IMR-90 (cell line): ENCODE measurements around the gene DNM3. TPM values are rescaled to one million over a fixed set of nuclear protein-coding genes. Genes with fewer than 3 reads are reported as not detected.
A peak's percentile ranks its signal among the peaks of the same experiment; 100 is the strongest.

Experiments
- ATAC-seq: fragments of 200-7000 bp; cut with Tn5 transposase; 2 replicates; pipeline ENCODE4 v1.9.1; 2020; ENCODE audit warnings: low read depth, mild to moderate bottlenecking, moderate library complexity
- BruUV-seq: library from RNA; stranded (reverse); fragments of 400-500 nt; replicated peaks from 2 replicates; lab custom pipeline; 2021; lab: Mats Ljungman, UMichigan
- CTCF ChIA-PET: fragments of 300-600 bp; formaldehyde crosslinking; extraction: SDS; loops from one replicate; lab custom pipeline; 2021; ENCODE audit warnings: antibody characterized with exemption; lab: Yijun Ruan, JAX
- POLR2A ChIA-PET: fragments of 300-600 bp; sonication (Branson Sonifier 250); formaldehyde crosslinking; loops from one replicate; lab custom pipeline; 2022; ENCODE audit warnings: antibody characterized with exemption; ENCODE audit not compliant: unreplicated experiment; lab: Charles Lee
- DNase-seq: peaks from one replicate; pipeline ENCODE4 v3.0.0; 2013
- H2AFZ ChIP-seq: replicated peaks from 2 replicates; pipeline ENCODE3; 2013; ENCODE audit warnings: low read length, mild to moderate bottlenecking; ENCODE audit not compliant: poor library complexity
- H2AK5ac ChIP-seq: 2 replicates; pipeline ENCODE4 v1.6.1; 2013; ENCODE audit warnings: low read depth, low read length, inconsistent platforms
- H2AK9ac ChIP-seq: replicated peaks from 2 replicates; pipeline ENCODE3; 2013; ENCODE audit warnings: mild to moderate bottlenecking, low read depth, low read length, moderate library complexity; ENCODE audit not compliant: poor library complexity
- H2BK120ac ChIP-seq: 2 replicates; pipeline ENCODE4 v1.6.1; 2013; ENCODE audit warnings: low read depth, low read length, inconsistent platforms
- H2BK15ac ChIP-seq: 3 replicates; pipeline ENCODE4 v1.6.1; 2013; ENCODE audit warnings: low read depth, low read length, inconsistent platforms
- H2BK20ac ChIP-seq: 2 replicates; pipeline ENCODE4 v1.6.1; 2013; ENCODE audit warnings: low read depth, mild to moderate bottlenecking, inconsistent platforms, low read length, moderate library complexity
- H2BK5ac ChIP-seq: 2 replicates; pipeline ENCODE4 v1.6.1; 2013; ENCODE audit warnings: mild to moderate bottlenecking, low read depth, low read length, inconsistent platforms; ENCODE audit not compliant: poor library complexity, severe bottlenecking
- H3K14ac ChIP-seq: replicated peaks from 2 replicates; pipeline ENCODE4 v1.6.1; 2013; ENCODE audit warnings: low read depth, low read length, inconsistent platforms
- H3K18ac ChIP-seq: 2 replicates; pipeline ENCODE4 v1.6.1; 2013; ENCODE audit warnings: low read depth, low read length, control low read depth
- H3K23ac ChIP-seq: 2 replicates; pipeline ENCODE4 v1.6.1; 2013; ENCODE audit warnings: low read depth, low read length, inconsistent platforms
- H3K27ac ChIP-seq: 2 replicates; pipeline ENCODE4 v1.5.1; 2013; ENCODE audit warnings: mild to moderate bottlenecking, control low read depth, low read length; ENCODE audit not compliant: insufficient read depth
- H3K27me3 ChIP-seq: 2 replicates; pipeline ENCODE4 v1.6.1; 2013; ENCODE audit warnings: low read length; ENCODE audit not compliant: control insufficient read depth, insufficient read depth
- H3K36me3 ChIP-seq: 2 replicates; pipeline ENCODE4 v1.6.1; 2013; ENCODE audit warnings: low read length, mixed read lengths; ENCODE audit not compliant: control insufficient read depth, insufficient read depth
- H3K4ac ChIP-seq: 2 replicates; pipeline ENCODE4 v1.6.1; 2013; ENCODE audit warnings: low read depth, low read length, inconsistent platforms
- H3K4me1 ChIP-seq: 2 replicates; pipeline ENCODE4 v1.6.1; 2013; ENCODE audit warnings: low read length, mixed read lengths; ENCODE audit not compliant: control insufficient read depth, insufficient read depth
- H3K4me2 ChIP-seq: 2 replicates; pipeline ENCODE4 v1.6.1; 2013; ENCODE audit warnings: low read depth, mild to moderate bottlenecking, control low read depth, low read length, moderate library complexity
- H3K4me3 ChIP-seq: 2 replicates; pipeline ENCODE4 v1.5.1; 2013; ENCODE audit warnings: low read depth, mild to moderate bottlenecking, control low read depth, low read length, moderate library complexity; ENCODE audit not compliant: insufficient read depth
- H3K56ac ChIP-seq: 2 replicates; pipeline ENCODE4 v1.6.1; 2013; ENCODE audit warnings: low read length, inconsistent platforms; ENCODE audit not compliant: insufficient read depth; ENCODE audit errors: extremely low read depth
- H3K79me1 ChIP-seq, 2 experiments: 2 replicates each; pipeline ENCODE4 v1.6.1; 2013; ENCODE audit warnings: low read length in 2 of 2, inconsistent platforms in 1 of 2, low read depth in 1 of 2
- H3K9ac ChIP-seq: 2 replicates; pipeline ENCODE4 v1.6.1; 2013; ENCODE audit warnings: low read depth, low read length, control low read depth
- H3K9me1 ChIP-seq: 2 replicates; pipeline ENCODE4 v1.6.1; 2013; ENCODE audit warnings: low read length, inconsistent platforms; ENCODE audit not compliant: insufficient read depth
- H3K9me3 ChIP-seq: 2 replicates; pipeline ENCODE4 v1.6.1; 2013; ENCODE audit warnings: low read length; ENCODE audit not compliant: control insufficient read depth, insufficient read depth
- H4K20me1 ChIP-seq: 2 replicates; pipeline ENCODE4 v1.6.1; 2013; ENCODE audit warnings: low read length, inconsistent platforms; ENCODE audit not compliant: insufficient read depth
- H4K5ac ChIP-seq: 2 replicates; pipeline ENCODE4 v1.6.1; 2013; ENCODE audit warnings: mild to moderate bottlenecking, low read depth, low read length, control low read depth
- H4K8ac ChIP-seq, 2 experiments: 2 replicates each; pipeline ENCODE4 v1.6.1; 2013; ENCODE audit warnings: low read depth in 2 of 2, low read length in 2 of 2, control low read depth in 1 of 2, inconsistent platforms in 1 of 2
- H4K91ac ChIP-seq: 2 replicates; pipeline ENCODE4 v1.6.1; 2013; ENCODE audit warnings: low read depth, low read length, inconsistent platforms; ENCODE audit not compliant: insufficient read depth
- BHLHE40 ChIP-seq: fragments of 150-350 bp; IDR thresholded peaks from 2 replicates; pipeline ENCODE4 v1.6.1; 2016; ENCODE audit warnings: mild to moderate bottlenecking, low read depth, low read length
- CEBPB ChIP-seq: IDR thresholded peaks from 2 replicates; pipeline ENCODE4 v1.6.1; 2012; ENCODE audit warnings: low read depth, low read length, improper control_type of control experiment
- FOS ChIP-seq: fragments of 150-350 bp; IDR thresholded peaks from 2 replicates; pipeline ENCODE4 v1.6.1; 2016; ENCODE audit warnings: low read depth, low read length
- MAFK ChIP-seq: IDR thresholded peaks from 2 replicates; pipeline ENCODE4 v1.6.1; 2012; ENCODE audit warnings: low read depth, low read length, improper control_type of control experiment
- MAZ ChIP-seq: IDR thresholded peaks from 2 replicates; pipeline ENCODE4 v1.6.1; 2012; ENCODE audit warnings: low read depth, mild to moderate bottlenecking, low read length, improper control_type of control experiment, moderate library complexity, borderline replicate concordance
- MXI1 ChIP-seq: IDR thresholded peaks from 2 replicates; pipeline ENCODE4 v1.6.1; 2012; ENCODE audit warnings: low read depth, mild to moderate bottlenecking, low read length, moderate library complexity, borderline replicate concordance
- NFE2L2 ChIP-seq: fragments of 150-350 bp; IDR thresholded peaks from 2 replicates; pipeline ENCODE4 v1.6.1; 2016; ENCODE audit warnings: low read depth, mild to moderate bottlenecking, low read length
- POLR2A ChIP-seq: IDR thresholded peaks from 2 replicates; pipeline ENCODE4 v1.6.1; 2012; ENCODE audit warnings: mild to moderate bottlenecking, low read depth, low read length
- RAD21 ChIP-seq: IDR thresholded peaks from 2 replicates; pipeline ENCODE4 v1.6.1; 2012; ENCODE audit warnings: low read length, improper control_type of control experiment
- RCOR1 ChIP-seq: IDR thresholded peaks from 2 replicates; pipeline ENCODE4 v1.6.1; 2012; ENCODE audit warnings: mild to moderate bottlenecking, low read length, improper control_type of control experiment; ENCODE audit not compliant: insufficient replicate concordance
- RFX5 ChIP-seq: IDR thresholded peaks from 2 replicates; pipeline ENCODE4 v1.8.0; 2012; ENCODE audit warnings: low read depth, mild to moderate bottlenecking, low read length, moderate library complexity
- SMC3 ChIP-seq: fragments of 150-350 bp; IDR thresholded peaks from 2 replicates; pipeline ENCODE4 v1.6.1; 2016; ENCODE audit warnings: low read depth, mild to moderate bottlenecking, antibody characterized with exemption, low read length, moderate library complexity
- WGBS, 2 experiments: methylation state at CpG; one replicate each; pipeline versions ENCODE4 v1.1.5 to v1.1.7; 2013; ENCODE audit warnings: missing lambda C conversion rate in 2 of 2; ENCODE audit not compliant: insufficient read length in 1 of 2; ENCODE audit errors: extremely low coverage in 2 of 2; 5-methylcytosine and 5-hydroxymethylcytosine counted together
- dilution Hi-C: fragments of 300-500 bp; cut with HindIII; formaldehyde crosslinking; loops from one replicate; pipeline ENCODE4 v1.14.3; 2018; ENCODE audit warnings: low sequenced_read_pairs; ENCODE audit not compliant: unreplicated experiment
- in situ Hi-C: fragments of 300-500 bp; cut with MboI; formaldehyde crosslinking; loops from 3 replicates; pipeline ENCODE4 v1.14.3; 2019; ENCODE audit warnings: low sequenced_read_pairs, inconsistent platforms, mixed read lengths
- intact Hi-C: fragments of 100-400 bp; cut with micrococcal nuclease; formaldehyde crosslinking; loops from 2 replicates; pipeline ENCODE4 v1.10.0; 2022
- polyA plus RNA-seq, 3 experiments: library from polyadenylated mRNA; depleted of rRNA; stranded (reverse); fragments of >200 nt; gene quantifications; 2 replicates each; pipeline ENCODE4 v1.2.3, GENCODE V29; 2012; ENCODE audit warnings: low replicate concordance in 1 of 3
- total RNA-seq: library from RNA; depleted of rRNA; stranded (reverse); fragments of >200 nt; gene quantifications from 2 replicates; pipeline ENCODE4 v1.2.3, GENCODE V29; 2012
- TF ChIP-seq, protein P1 (sequence below): fragments of 150-350 bp; IDR thresholded peaks from 2 replicates; pipeline ENCODE4 v1.6.1; 2016; ENCODE audit warnings: low read depth, mild to moderate bottlenecking, low read length, moderate library complexity, borderline replicate concordance
- TF ChIP-seq, protein P2 (sequence below): fragments of 150-350 bp; IDR thresholded peaks from 2 replicates; pipeline ENCODE4 v1.6.1; 2017; ENCODE audit warnings: mild to moderate bottlenecking, antibody characterized with exemption, low read length, low read depth
- TF ChIP-seq, protein P3 (sequence below): conservative IDR thresholded peaks from 2 replicates; pipeline ENCODE4 v1.5.1; 2012; ENCODE audit warnings: mild to moderate bottlenecking, low read depth, low read length, improper control_type of control experiment

The DNM3 gene
- total and polyA plus RNA-seq, 2 of the 4 experiments (the other 2 are of a cell fraction) = 0.36 TPM

DNA sequence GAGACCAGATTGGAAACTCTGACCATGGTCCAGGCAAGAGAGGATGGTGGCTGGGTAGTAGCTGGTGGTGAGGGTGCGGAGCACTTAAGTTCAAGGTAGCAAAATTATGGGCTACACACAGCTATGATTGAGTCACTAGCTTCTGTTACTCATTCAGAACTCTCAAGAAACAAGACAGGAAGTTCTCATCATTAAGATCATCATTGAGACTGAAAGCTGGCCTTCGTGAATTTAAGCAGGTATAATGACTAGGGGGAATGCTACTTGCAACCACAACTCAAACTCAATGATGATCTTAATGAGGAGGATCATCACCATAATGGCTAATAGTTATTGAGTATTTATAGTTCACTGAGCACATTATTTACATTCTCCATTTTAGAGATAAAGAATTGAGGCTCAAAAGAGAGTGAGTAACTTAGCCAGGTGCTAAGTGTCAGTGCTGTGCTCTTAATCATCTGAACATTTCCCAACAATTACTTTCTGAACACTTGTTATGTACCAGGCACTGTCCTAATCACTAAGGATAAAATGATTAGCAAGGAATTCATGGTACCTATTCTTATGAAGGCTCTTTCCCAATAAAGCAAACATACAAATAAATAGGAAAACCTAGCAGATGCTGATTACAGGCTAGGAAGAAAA is 292.9 kb downstream of the DNM3 start:
- Histone ChIP-seq H4K8ac (no peak overlapping the region), H4K91ac (no peak overlapping the region; the same call in 1 of the 2 replicates), H3K4me1 (peaks cover 7% of the 10 kb centered on the region), H3K4ac (no peak overlapping the region), H2BK5ac (no peak overlapping the region), H3K9me1 (peaks cover 6% of the 10 kb centered on the region), H4K5ac (no peak overlapping the region), H2BK120ac (peak overlapping the region; percentile 5), H3K23ac (no peak overlapping the region), H3K9me3 (no peaks in the 10 kb centered on the region), H4K20me1 (peaks cover 3% of the 10 kb centered on the region; the same call in 1 of the 2 replicates), H3K9ac (no peak overlapping the region), H3K27ac (no peak overlapping the region), H2AK5ac (peak overlapping the region; percentile 29; the same call in 1 of the 2 replicates), H2AK9ac (no peak overlapping the region), H2AFZ (no peak overlapping the region), H2BK15ac (peak overlapping the region; percentile 85; the same call in 2 of the 3 replicates), H3K27me3 (no peaks in the 10 kb centered on the region), H3K4me2 (no peak overlapping the region), H3K36me3 (peaks cover 4% of the 10 kb centered on the region), H3K56ac (no peak overlapping the region), H3K79me1 (peaks cover 0 to 5% of the 10 kb centered on the region in 2 experiments; a peak in 2 of 4 replicates), H2BK20ac (peak overlapping the region; percentile 29; the same call in 1 of the 2 replicates), H3K14ac (no peak overlapping the region), H3K4me3 (no peak overlapping the region), H3K18ac (no peak overlapping the region)
- peak; percentile 55 for DNase-seq
- in situ Hi-C loops = no loop called here
- ChIA-PET CTCF (interaction anchor here (0.6 to 0.7 kb wide), 2 partner anchors 86 to 195 kb away, joined by 3 read pairs; no protein-coding TSS in a partner anchor), POLR2A (interaction anchor here (0.6 kb wide), 1 partner anchor 1071 kb away, joined by 3 read pairs; no protein-coding TSS in a partner anchor)
- no TSS peak for BruUV-seq
- TF ChIP-seq SMC3 (no peak), BHLHE40 (no peak), MAZ (no peak), NFE2L2 (no peak), RCOR1 (no peak), CEBPB (no peak), MXI1 (no peak), RAD21 (no peak), RFX5 (no peak), POLR2A (no peak), MAFK (no peak), FOS (no peak)
- TF ChIP-seq, protein P1, sequence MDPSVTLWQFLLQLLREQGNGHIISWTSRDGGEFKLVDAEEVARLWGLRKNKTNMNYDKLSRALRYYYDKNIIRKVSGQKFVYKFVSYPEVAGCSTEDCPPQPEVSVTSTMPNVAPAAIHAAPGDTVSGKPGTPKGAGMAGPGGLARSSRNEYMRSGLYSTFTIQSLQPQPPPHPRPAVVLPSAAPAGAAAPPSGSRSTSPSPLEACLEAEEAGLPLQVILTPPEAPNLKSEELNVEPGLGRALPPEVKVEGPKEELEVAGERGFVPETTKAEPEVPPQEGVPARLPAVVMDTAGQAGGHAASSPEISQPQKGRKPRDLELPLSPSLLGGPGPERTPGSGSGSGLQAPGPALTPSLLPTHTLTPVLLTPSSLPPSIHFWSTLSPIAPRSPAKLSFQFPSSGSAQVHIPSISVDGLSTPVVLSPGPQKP = no peak
- TF ChIP-seq, protein P2, sequence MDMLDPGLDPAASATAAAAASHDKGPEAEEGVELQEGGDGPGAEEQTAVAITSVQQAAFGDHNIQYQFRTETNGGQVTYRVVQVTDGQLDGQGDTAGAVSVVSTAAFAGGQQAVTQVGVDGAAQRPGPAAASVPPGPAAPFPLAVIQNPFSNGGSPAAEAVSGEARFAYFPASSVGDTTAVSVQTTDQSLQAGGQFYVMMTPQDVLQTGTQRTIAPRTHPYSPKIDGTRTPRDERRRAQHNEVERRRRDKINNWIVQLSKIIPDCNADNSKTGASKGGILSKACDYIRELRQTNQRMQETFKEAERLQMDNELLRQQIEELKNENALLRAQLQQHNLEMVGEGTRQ = no peak
- TF ChIP-seq, protein P3, sequence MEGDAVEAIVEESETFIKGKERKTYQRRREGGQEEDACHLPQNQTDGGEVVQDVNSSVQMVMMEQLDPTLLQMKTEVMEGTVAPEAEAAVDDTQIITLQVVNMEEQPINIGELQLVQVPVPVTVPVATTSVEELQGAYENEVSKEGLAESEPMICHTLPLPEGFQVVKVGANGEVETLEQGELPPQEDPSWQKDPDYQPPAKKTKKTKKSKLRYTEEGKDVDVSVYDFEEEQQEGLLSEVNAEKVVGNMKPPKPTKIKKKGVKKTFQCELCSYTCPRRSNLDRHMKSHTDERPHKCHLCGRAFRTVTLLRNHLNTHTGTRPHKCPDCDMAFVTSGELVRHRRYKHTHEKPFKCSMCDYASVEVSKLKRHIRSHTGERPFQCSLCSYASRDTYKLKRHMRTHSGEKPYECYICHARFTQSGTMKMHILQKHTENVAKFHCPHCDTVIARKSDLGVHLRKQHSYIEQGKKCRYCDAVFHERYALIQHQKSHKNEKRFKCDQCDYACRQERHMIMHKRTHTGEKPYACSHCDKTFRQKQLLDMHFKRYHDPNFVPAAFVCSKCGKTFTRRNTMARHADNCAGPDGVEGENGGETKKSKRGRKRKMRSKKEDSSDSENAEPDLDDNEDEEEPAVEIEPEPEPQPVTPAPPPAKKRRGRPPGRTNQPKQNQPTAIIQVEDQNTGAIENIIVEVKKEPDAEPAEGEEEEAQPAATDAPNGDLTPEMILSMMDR = no peak
- dilution Hi-C loops = no loop called here
- no peak for ATAC-seq
- 83% methylated on average over 1 of the region's 2 CpGs; no CpG with 5 or more reads in 1 of the 2 experiments for WGBS, 2 experiments
- intact Hi-C loops = loop anchor here (2.0 kb wide), 1 partner anchor 131 kb away; no protein-coding TSS in a partner anchor
